ENCODE measurements around the gene PARP2. TPM values are rescaled to one million over a fixed set of nuclear protein-coding genes. Genes with fewer than 3 reads are reported as not detected.
A peak's percentile ranks its signal among the peaks of the same experiment; 100 is the strongest.

The PARP2 gene
- total and polyA plus RNA-seq, 4 experiments from 2014 or later: 13.1 to 25.0 (median 16.9) TPM

GRCh38 chr14:20400965-20401593 lies 57.6 kb downstream of the PARP2 start:
- intact Hi-C loops (cut with micrococcal nuclease): no loop called here
- Mint-ChIP-seq H3K36me3 (peaks cover 48 to 73% of the 10 kb centered on the region in 2 donors), H3K4me1 (peaks cover 15 to 26% (median 22%) of the 10 kb centered on the region in 4 donors), H3K27me3 (no peaks in the 10 kb centered on the region), H3K27ac (peak overlapping the region in 5 of 7 donors; percentile 1 to 81 (median 77)), H3K4me3 (peak overlapping the region in 1 of 8 donors; percentile 5), H3K9me3 (no peaks in the 10 kb centered on the region)
- peaks cover 47% of the 10 kb centered on the region for H3K36me3 ChIP-seq (ENCODE audit: insufficient read depth, low read length)
- ChIA-PET POLR2A (ENCODE audit: partially characterized antibody) (interaction anchor here (1.1 kb wide), 1 partner anchor 13 kb away, joined by 4 read pairs; no protein-coding TSS in a partner anchor), CTCF (ENCODE audit: partially characterized antibody) (interaction anchor here (0.7 to 7.0 kb wide), 4 partner anchors 14 to 129 kb away, joined by 3 to 48 read pairs (median 4); partner anchors contain the start of gene TEP1)
- H3K27me3 ChIP-seq (ENCODE audit: insufficient read depth, low read length): no peaks in the 10 kb centered on the region
- no peaks in the 10 kb centered on the region for H3K9me3 ChIP-seq (ENCODE audit: control insufficient read depth in 1 of 2, low read length in 2 of 2)
- no peak for DNase-seq
- no peak overlapping the region for H3K4me3 ChIP-seq (ENCODE audit: low read length in 2 of 2)
- H3K4me1 ChIP-seq (ENCODE audit: insufficient read depth, low read length): no peaks in the 10 kb centered on the region
- H3K27ac ChIP-seq (ENCODE audit: low read depth, low read length): no peak overlapping the region

GRCh38 chr14:20403521-20403920 lies 60.1 kb downstream of the PARP2 start:
- Mint-ChIP-seq H3K36me3 (peaks cover 62 to 81% of the 10 kb centered on the region in 2 donors), H3K4me3 (no peak overlapping the region), H3K4me1 (peaks cover 25 to 45% (median 35%) of the 10 kb centered on the region in 4 donors), H3K9me3 (no peaks in the 10 kb centered on the region), H3K27me3 (no peaks in the 10 kb centered on the region), H3K27ac (no peak overlapping the region)
- Histone ChIP-seq H3K36me3 (ENCODE audit: insufficient read depth, low read length) (peaks cover 57% of the 10 kb centered on the region), H3K9me3 (ENCODE audit: control insufficient read depth in 1 of 2, low read length in 2 of 2) (no peaks in the 10 kb centered on the region), H3K4me1 (ENCODE audit: insufficient read depth, low read length) (peaks cover 9% of the 10 kb centered on the region), H3K27me3 (ENCODE audit: insufficient read depth, low read length) (no peaks in the 10 kb centered on the region), H3K4me3 (ENCODE audit: low read length in 2 of 2) (no peak overlapping the region), H3K27ac (ENCODE audit: low read depth, low read length) (no peak overlapping the region)
- CTCF ChIA-PET (ENCODE audit: partially characterized antibody): interaction anchor here (1.6 to 7.0 kb wide), 2 partner anchors 11 to 76 kb away, joined by 6 to 48 read pairs; partner anchors contain the start of gene TEP1
- intact Hi-C loops (cut with micrococcal nuclease): no loop called here
- POLR2A ChIA-PET (ENCODE audit: partially characterized antibody): interaction anchor here (1.0 kb wide), 1 partner anchor 60 kb away, joined by 3 read pairs; the partner anchor contains the start of gene PARP2
- no peak for DNase-seq

Other genes with a start within 250 kb of the PARP2 start
- not detected for gene OR4K17, start 232.9 kb upstream of the PARP2 start, total RNA-seq
- gene OR4K17, start 232.9 kb upstream of the PARP2 start, polyA plus RNA-seq: not detected
- not detected for gene OR4N5, start 204.8 kb upstream of the PARP2 start, total RNA-seq
- gene OR4N5, start 204.8 kb upstream of the PARP2 start, polyA plus RNA-seq: not detected
- gene OR11G2, start 152.7 kb upstream of the PARP2 start, total RNA-seq: not detected
- gene OR11G2, start 152.7 kb upstream of the PARP2 start, polyA plus RNA-seq: not detected
- gene OR11H6, start 119.9 kb upstream of the PARP2 start, total RNA-seq: not detected
- not detected for gene OR11H6, start 119.9 kb upstream of the PARP2 start, polyA plus RNA-seq
- not detected for gene OR11H7, start 114.7 kb upstream of the PARP2 start, total RNA-seq
- not detected for gene OR11H7, start 114.7 kb upstream of the PARP2 start, polyA plus RNA-seq
- not detected for gene OR11H4, start 104.3 kb upstream of the PARP2 start, total RNA-seq
- gene OR11H4, start 104.3 kb upstream of the PARP2 start, polyA plus RNA-seq: not detected
- 10 to 100 TPM; 26.0 to 26.1 TPM for gene TTC5, start 37.7 kb upstream of the PARP2 start, total RNA-seq
- 10 to 100 TPM; 23.8 to 26.1 TPM for gene TTC5, start 37.7 kb upstream of the PARP2 start, polyA plus RNA-seq
- gene CCNB1IP1, start 10.4 kb upstream of the PARP2 start, total RNA-seq: 10 to 100 TPM; 21.2 to 24.3 TPM
- 10 to 100 TPM; 10.6 to 11.5 TPM for gene CCNB1IP1, start 10.4 kb upstream of the PARP2 start, polyA plus RNA-seq
- gene TEP1, start 69.9 kb downstream of the PARP2 start, total RNA-seq: 10 to 100 TPM; 66.7 to 67.3 TPM
- gene TEP1, start 69.9 kb downstream of the PARP2 start, polyA plus RNA-seq: 1 to 10 TPM in 1 of 2 donors, not detected in 1; 6.8 TPM
- under 1 TPM; 0.14 to 0.15 TPM for gene KLHL33, start 92.5 kb downstream of the PARP2 start, total RNA-seq
- not detected for gene KLHL33, start 92.5 kb downstream of the PARP2 start, polyA plus RNA-seq
- 10 to 100 TPM; 72.3 to 75.9 TPM for gene OSGEP, start 111.2 kb downstream of the PARP2 start, total RNA-seq
- gene OSGEP, start 111.2 kb downstream of the PARP2 start, polyA plus RNA-seq: 10 to 100 TPM; 39.3 to 41.8 TPM
- 100 to 1,000 TPM; 102 to 105 TPM for gene APEX1, start 111.6 kb downstream of the PARP2 start, total RNA-seq
- gene APEX1, start 111.6 kb downstream of the PARP2 start, polyA plus RNA-seq: 100 to 1,000 TPM; 138 to 144 TPM
- gene PIP4P1, start 117.8 kb downstream of the PARP2 start, total RNA-seq: 10 to 100 TPM; 77.8 to 78.1 TPM
- gene PIP4P1, start 117.8 kb downstream of the PARP2 start, polyA plus RNA-seq: 10 to 100 TPM; 32.4 to 44.3 TPM
- gene PNP, start 125.8 kb downstream of the PARP2 start, total RNA-seq: 100 to 1,000 TPM; 106 to 108 TPM
- gene PNP, start 125.8 kb downstream of the PARP2 start, polyA plus RNA-seq: 100 to 1,000 TPM in 1 of 2 donors, 10 to 100 TPM in 1; 53.8 to 101 TPM
- gene RNASE10, start 161.9 kb downstream of the PARP2 start, total RNA-seq: 1 to 10 TPM; 1.2 to 1.4 TPM
- gene RNASE10, start 161.9 kb downstream of the PARP2 start, polyA plus RNA-seq: not detected
- not detected for gene RNASE9, start 217.4 kb downstream of the PARP2 start, total RNA-seq
- not detected for gene RNASE9, start 217.4 kb downstream of the PARP2 start, polyA plus RNA-seq
- not detected for gene RNASE11, start 244.4 kb downstream of the PARP2 start, total RNA-seq
- not detected for gene RNASE11, start 244.4 kb downstream of the PARP2 start, polyA plus RNA-seq
- gene RNASE12, start 247.7 kb downstream of the PARP2 start, total RNA-seq: not detected
- gene RNASE12, start 247.7 kb downstream of the PARP2 start, polyA plus RNA-seq: not detected